ENCODE measurements around the gene CDK6. TPM values are rescaled to one million over a fixed set of nuclear protein-coding genes. Genes with fewer than 3 reads are reported as not detected.

CDK6 gene
- total and polyA plus RNA-seq, 8 donors: 2.6 to 86.3 (median 15.5) TPM

- H3K4me3 ChIP-seq: no peak overlapping the region
- 61 to 75% (median 70%) methylated on average over 1 of the region's 1 CpG for WGBS, 5 donors
- no peaks in the 10 kb centered on the region for H3K27me3 ChIP-seq
- no peak overlapping the region for H3K27ac ChIP-seq
- TF ChIP-seq POLR2AphosphoS5 (IDR thresholded peaks at IDR 0.05) (no peak), POLR2A (IDR thresholded peaks at IDR 0.05) (no peak), EP300 (IDR thresholded peaks at IDR 0.05) (no peak)
- intact Hi-C loops (cut with DNase I; ENCODE audit: low total_unique reads): loop anchor here (10.0 kb wide), 2 partner anchors 239 to 439 kb away; no protein-coding TSS in a partner anchor
- DNase-seq: no peak
- peaks cover 11 to 57% (median 50%) of the 10 kb centered on the region in 4 donors for H3K36me3 ChIP-seq
- no peaks in the 10 kb centered on the region for H3K9me3 ChIP-seq
- peaks cover 0 to 4% (median 2%) of the 10 kb centered on the region in 4 donors for H3K4me1 ChIP-seq
Observed at GRCh38 chr7:92615861-92616260, 220.5 kb downstream of the CDK6 start.

- peaks cover 11 to 57% (median 50%) of the 10 kb centered on the region in 4 donors for H3K36me3 ChIP-seq
- no peak for TF ChIP-seq POLR2AphosphoS5 (IDR thresholded peaks at IDR 0.05)
- TF ChIP-seq POLR2A (IDR thresholded peaks at IDR 0.05): no peak
- intact Hi-C loops (cut with DNase I; ENCODE audit: low total_unique reads): loop anchor here (10.0 kb wide), 2 partner anchors 240 to 440 kb away; no protein-coding TSS in a partner anchor
- H3K27me3 ChIP-seq: no peaks in the 10 kb centered on the region
- H3K9me3 ChIP-seq: no peaks in the 10 kb centered on the region
- WGBS, 5 donors: 40 to 74% (median 63%) methylated on average over 4 to 5 of the region's 5 CpGs
- H3K27ac ChIP-seq: no peak overlapping the region
- H3K4me1 ChIP-seq: no peaks in the 10 kb centered on the region
- H3K4me3 ChIP-seq: no peak overlapping the region
- peak in 1 of 2 donors; percentile 72 for DNase-seq
Observed at GRCh38 chr7:92614660-92615174, 221.7 kb downstream of the CDK6 start.

- peaks cover 0 to 3% (median 1%) of the 10 kb centered on the region in 4 donors for H3K4me1 ChIP-seq
- H3K27me3 ChIP-seq: no peaks in the 10 kb centered on the region
- DNase-seq: no peak
- intact Hi-C loops (cut with DNase I; ENCODE audit: low total_unique reads): loop anchor here (10.0 kb wide), 2 partner anchors 241 to 441 kb away; no protein-coding TSS in a partner anchor
- peaks cover 11 to 57% (median 50%) of the 10 kb centered on the region in 4 donors for H3K36me3 ChIP-seq
- H3K4me3 ChIP-seq: no peak overlapping the region
- no peaks in the 10 kb centered on the region for H3K9me3 ChIP-seq
- TF ChIP-seq POLR2AphosphoS5 (IDR thresholded peaks at IDR 0.05) (no peak), EP300 (IDR thresholded peaks at IDR 0.05) (no peak), POLR2A (IDR thresholded peaks at IDR 0.05) (no peak), CTCF (IDR thresholded peaks at IDR 0.05) (no peak)
- WGBS, 5 donors: 80 to 89% (median 83%) methylated on average over 3 of the region's 3 CpGs
- no peak overlapping the region for H3K27ac ChIP-seq
Observed at GRCh38 chr7:92613720-92614119, 222.7 kb downstream of the CDK6 start.

- intact Hi-C loops (cut with DNase I; ENCODE audit: low total_unique reads): loop anchor here (10.0 kb wide), 2 partner anchors 242 to 442 kb away; no protein-coding TSS in a partner anchor
- Histone ChIP-seq H3K36me3 (peaks cover 11 to 57% (median 47%) of the 10 kb centered on the region in 4 donors), H3K27me3 (no peaks in the 10 kb centered on the region), H3K27ac (no peak overlapping the region), H3K4me1 (peaks cover 0 to 8% (median 3%) of the 10 kb centered on the region in 4 donors), H3K4me3 (no peak overlapping the region), H3K9me3 (no peaks in the 10 kb centered on the region)
- DNase-seq: no peak
- TF ChIP-seq EP300 (IDR thresholded peaks at IDR 0.05) (no peak), POLR2AphosphoS5 (IDR thresholded peaks at IDR 0.05) (no peak), CTCF (IDR thresholded peaks at IDR 0.05) (no peak), POLR2A (IDR thresholded peaks at IDR 0.05) (no peak)
Observed at GRCh38 chr7:92613214-92613613, 223.2 kb downstream of the CDK6 start.

GRCh38 chr7:92612501-92612900 is 223.9 kb downstream of the CDK6 start:
- intact Hi-C loops (cut with DNase I; ENCODE audit: low total_unique reads): loop anchor here (10.0 kb wide), 2 partner anchors 242 to 442 kb away; no protein-coding TSS in a partner anchor
- Histone ChIP-seq H3K36me3 (peaks cover 8 to 51% (median 40%) of the 10 kb centered on the region in 4 donors), H3K4me1 (peaks cover 0 to 8% (median 3%) of the 10 kb centered on the region in 4 donors), H3K27ac (no peak overlapping the region), H3K9me3 (no peaks in the 10 kb centered on the region), H3K4me3 (no peak overlapping the region), H3K27me3 (no peaks in the 10 kb centered on the region)
- 48 to 70% (median 69%) methylated on average over 2 of the region's 2 CpGs for WGBS, 5 donors
- TF ChIP-seq POLR2AphosphoS5 (IDR thresholded peaks at IDR 0.05) (no peak), EP300 (IDR thresholded peaks at IDR 0.05) (no peak), CTCF (IDR thresholded peaks at IDR 0.05) (no peak), POLR2A (IDR thresholded peaks at IDR 0.05) (no peak)
- DNase-seq: no peak

All from stomach (tissue), 9 donors.